GM12874 (cell line): ENCODE data around the gene SOX6.

Experiments used
- TF ChIP-seq, protein P1 (sequence below): IDR thresholded peaks from 2 replicates; pipeline ENCODE4 v1.5.1; 2011; ENCODE audit warnings: low read depth, mild to moderate bottlenecking, control low read depth, low read length, moderate library complexity; ENCODE audit not compliant: insufficient read depth

SOX6 gene

DNA sequence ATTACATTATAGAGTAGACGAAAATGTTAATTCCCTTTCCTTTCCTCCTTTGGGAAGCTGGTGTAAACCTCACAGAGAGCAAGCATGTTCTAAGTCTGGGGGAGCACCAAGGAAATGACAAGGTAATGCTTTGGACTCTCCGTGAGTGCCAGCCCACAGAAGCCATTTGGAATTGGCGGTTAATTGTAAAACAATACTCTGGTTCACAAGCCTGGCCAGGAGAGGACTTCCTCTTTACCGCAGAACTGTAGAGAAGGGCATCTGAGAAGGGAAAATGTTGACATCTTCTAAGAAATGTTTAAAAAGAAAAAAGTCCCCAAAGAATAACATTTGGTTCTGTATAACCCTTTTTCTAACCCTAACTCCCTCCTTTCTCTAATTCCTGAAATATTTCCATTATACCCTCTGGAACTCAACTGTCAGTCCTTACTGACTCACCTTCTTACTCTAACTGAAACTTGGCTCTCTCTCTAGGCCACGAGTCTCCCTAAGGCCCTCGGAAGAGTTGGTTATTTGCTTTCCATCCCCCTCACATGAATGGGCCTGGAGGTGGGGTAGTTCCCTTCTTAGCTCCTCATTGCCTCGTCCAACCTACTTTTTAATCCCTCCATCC is 379.8 kb downstream of the SOX6 start:
- TF ChIP-seq, protein P1, sequence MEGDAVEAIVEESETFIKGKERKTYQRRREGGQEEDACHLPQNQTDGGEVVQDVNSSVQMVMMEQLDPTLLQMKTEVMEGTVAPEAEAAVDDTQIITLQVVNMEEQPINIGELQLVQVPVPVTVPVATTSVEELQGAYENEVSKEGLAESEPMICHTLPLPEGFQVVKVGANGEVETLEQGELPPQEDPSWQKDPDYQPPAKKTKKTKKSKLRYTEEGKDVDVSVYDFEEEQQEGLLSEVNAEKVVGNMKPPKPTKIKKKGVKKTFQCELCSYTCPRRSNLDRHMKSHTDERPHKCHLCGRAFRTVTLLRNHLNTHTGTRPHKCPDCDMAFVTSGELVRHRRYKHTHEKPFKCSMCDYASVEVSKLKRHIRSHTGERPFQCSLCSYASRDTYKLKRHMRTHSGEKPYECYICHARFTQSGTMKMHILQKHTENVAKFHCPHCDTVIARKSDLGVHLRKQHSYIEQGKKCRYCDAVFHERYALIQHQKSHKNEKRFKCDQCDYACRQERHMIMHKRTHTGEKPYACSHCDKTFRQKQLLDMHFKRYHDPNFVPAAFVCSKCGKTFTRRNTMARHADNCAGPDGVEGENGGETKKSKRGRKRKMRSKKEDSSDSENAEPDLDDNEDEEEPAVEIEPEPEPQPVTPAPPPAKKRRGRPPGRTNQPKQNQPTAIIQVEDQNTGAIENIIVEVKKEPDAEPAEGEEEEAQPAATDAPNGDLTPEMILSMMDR: no peak

DNA sequence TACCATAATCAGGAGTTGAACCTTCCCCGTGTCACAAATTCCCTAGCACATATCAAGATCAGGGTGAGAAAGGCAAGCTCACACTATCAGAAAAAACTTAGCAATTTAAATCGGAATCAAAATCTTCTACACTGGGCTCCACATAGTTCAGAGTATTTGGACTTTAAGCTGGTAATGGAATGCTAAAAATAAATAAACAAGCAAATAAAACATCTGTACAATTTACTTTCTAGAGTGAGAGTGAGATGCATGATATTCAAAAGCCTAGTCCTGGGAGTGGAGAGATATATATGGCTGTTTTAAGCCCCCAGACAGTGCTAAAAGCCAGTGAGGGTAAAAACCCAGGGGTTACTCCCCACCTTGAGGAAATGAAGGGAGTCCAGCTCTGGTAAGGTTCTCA is 380.6 kb downstream of the SOX6 start:
- TF ChIP-seq, protein P1: no peak

DNA sequence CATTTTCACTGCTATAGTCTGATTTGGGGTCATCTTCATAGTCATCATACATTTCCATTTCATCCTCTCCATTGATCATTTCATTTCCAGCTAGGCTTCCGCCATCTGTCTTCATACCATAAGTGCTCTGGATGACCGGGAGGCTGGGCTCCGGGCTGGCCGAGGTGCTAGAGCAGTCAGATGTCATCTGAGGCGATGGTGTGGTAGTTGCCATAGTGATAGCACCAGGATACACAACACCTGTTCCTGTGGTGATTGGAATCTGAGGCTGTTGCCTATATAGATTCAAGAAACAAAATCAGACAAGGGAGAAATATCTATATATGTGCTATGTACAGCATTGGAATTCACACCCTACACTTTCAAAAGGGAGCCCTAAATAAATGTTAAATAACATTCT is 383.5 kb downstream of the SOX6 start:
- TF ChIP-seq, protein P1: no peak

DNA sequence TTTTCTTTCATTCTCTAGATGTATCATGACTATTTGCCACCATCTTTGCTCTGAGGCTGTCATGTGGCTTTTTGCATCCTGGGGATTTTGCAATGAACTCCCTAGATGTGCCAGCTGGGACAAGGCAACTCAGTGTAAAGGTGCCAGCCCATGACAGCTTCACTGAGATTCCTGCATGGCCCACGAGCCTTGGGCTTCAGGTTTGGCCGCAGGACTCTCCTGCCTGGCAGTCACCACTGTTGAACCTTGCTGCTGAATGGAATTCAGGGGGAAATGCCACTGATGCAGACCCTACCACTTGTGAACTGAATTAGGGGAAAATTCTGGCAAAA is 385.2 kb downstream of the SOX6 start:
- TF ChIP-seq, protein P1: no peak

DNA sequence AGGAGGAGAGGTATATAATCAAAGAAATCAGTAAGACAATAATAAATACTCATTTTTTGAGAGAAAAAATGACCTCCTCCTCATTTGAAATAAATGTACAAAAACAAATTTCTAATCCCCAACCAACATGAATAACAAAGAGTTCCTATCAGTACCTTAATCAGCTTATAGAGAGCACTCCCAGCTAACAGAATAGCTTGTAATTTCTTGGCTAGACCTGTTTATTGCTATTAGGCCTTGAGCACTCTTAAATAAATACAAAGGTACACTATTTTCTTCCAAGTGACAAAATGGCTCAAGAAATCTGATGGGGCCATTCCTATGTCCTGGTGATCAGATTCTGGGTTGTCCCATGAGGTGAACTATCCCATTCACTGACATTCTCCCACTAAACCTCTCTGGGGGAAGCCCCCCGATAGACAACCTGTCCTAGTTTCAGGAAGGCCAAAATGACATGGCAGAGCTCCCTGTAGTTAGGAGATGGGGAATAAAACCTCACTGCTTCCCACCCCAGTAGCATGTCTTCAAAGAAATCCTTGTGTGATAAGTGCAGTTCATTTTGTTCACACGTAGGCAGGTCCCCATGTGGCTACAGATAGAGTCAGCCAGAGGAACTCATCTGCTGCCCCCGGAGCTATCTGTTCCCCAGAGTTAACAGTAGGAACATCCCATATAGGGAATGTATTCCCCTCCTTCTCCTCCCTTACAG is 385.7 kb downstream of the SOX6 start:
- TF ChIP-seq, protein P1: no peak

DNA sequence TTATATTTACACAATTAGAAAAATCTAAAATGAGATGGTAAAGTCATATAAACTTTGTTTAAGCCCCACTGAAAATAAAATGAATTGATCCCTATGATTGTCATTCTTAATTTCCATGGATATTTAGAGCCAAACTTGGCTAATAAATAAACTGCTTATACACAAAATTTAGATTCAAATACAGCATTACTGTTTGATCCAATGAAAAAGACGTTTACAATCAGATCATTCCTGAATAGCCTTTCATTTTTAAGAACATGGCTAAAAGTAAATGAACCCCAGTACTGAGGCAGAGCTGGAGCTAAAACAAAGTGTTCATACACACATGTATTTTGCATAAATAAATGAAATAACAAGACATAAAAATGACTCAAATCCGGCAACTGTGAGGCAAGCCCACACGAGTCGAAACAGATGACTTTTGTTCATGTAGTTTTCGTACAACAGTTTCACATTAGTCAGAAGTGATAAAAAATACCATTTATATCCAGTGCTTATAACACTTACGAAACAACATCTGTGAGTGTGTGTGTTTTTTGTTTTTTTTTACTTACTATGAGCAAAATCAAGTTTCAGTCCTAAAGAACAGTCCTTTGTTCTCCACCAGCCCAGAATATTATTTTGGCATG is 386.5 kb downstream of the SOX6 start:
- TF ChIP-seq, protein P1: no peak

DNA sequence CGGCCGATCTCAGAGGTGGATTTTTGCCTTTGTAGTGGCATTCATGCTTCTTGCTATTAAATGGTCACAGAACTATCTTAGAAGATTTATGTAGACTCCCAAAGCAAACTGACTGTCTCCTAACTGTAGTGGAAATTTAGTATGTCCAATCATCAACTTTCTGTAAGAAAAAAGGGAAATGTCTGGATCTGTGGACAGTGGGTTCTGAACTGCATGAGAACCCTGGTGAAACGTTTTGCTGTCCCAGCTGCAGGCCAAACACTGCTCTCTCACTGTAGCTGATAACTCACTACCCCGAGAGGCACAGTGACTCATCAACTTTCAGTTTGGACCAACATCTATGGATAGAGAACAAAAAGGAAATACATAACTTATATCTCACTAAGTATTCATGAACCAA is 387.1 kb downstream of the SOX6 start:
- TF ChIP-seq, protein P1: no peak
